Mesendoderm (in vitro differentiated cells): ENCODE results near the gene ST8SIA2.
"Not testable (repeated sequence)": the region's sequence is repeated elsewhere in the genome, so short reads cannot be mapped to it uniquely, and the experiment has no call there.

ENCODE experiments used
- DNase-seq: peaks from one replicate; pipeline ENCODE4 v3.0.0; 2013
- H2AK5ac ChIP-seq: 2 replicates; pipeline ENCODE4 v1.6.1; 2013; ENCODE audit warnings: low read length, inconsistent platforms
- H2BK120ac ChIP-seq: 2 replicates; pipeline ENCODE4 v1.6.1; 2013; ENCODE audit warnings: low read depth, mild to moderate bottlenecking, low read length, moderate library complexity, mixed read lengths
- H2BK15ac ChIP-seq: replicated peaks from 2 replicates; pipeline ENCODE4 v1.6.1; 2013; ENCODE audit warnings: low read depth, mild to moderate bottlenecking, moderate library complexity
- H2BK5ac ChIP-seq: 2 replicates; pipeline ENCODE4 v1.6.1; 2013; ENCODE audit warnings: low read length, inconsistent platforms
- H3K18ac ChIP-seq: 2 replicates; pipeline ENCODE4 v1.6.1; 2013; ENCODE audit warnings: mild to moderate bottlenecking, low read length, mixed read lengths
- H3K23ac ChIP-seq: one replicate; pipeline ENCODE4 v1.6.1; 2013; ENCODE audit warnings: low read length
- H3K27ac ChIP-seq: 2 replicates; pipeline ENCODE4 v1.5.1; 2013; ENCODE audit warnings: low read depth, mild to moderate bottlenecking, inconsistent platforms, low read length, moderate library complexity
- H3K27me3 ChIP-seq: 2 replicates; pipeline ENCODE4 v1.6.1; 2013; ENCODE audit warnings: low read length, control low read depth, mild to moderate bottlenecking, inconsistent platforms; ENCODE audit not compliant: insufficient read depth, poor library complexity
- H3K36me3 ChIP-seq: 2 replicates; pipeline ENCODE4 v1.6.1; 2013; ENCODE audit warnings: low read length, inconsistent platforms; ENCODE audit not compliant: control insufficient read depth, insufficient read depth
- H3K4ac ChIP-seq: one replicate; pipeline ENCODE4 v1.6.1; 2013; ENCODE audit warnings: low read depth, mild to moderate bottlenecking, low read length, moderate library complexity
- H3K4me1 ChIP-seq: 2 replicates; pipeline ENCODE4 v1.6.1; 2013; ENCODE audit warnings: low read depth, low read length, inconsistent platforms; ENCODE audit not compliant: control insufficient read depth
- H3K4me2 ChIP-seq: 2 replicates; pipeline ENCODE4 v1.6.1; 2013; ENCODE audit warnings: low read length
- H3K4me3 ChIP-seq: 2 replicates; pipeline ENCODE4 v1.5.1; 2013; ENCODE audit warnings: mild to moderate bottlenecking, low read length
- H3K56ac ChIP-seq: one replicate; pipeline ENCODE4 v1.6.1; 2013; ENCODE audit warnings: low read length
- H3K79me1 ChIP-seq: 2 replicates; pipeline ENCODE4 v1.6.1; 2013; ENCODE audit warnings: low read length, inconsistent platforms
- H3K79me2 ChIP-seq: 2 replicates; pipeline ENCODE4 v1.6.1; 2013; ENCODE audit warnings: mild to moderate bottlenecking, low read length; ENCODE audit not compliant: control insufficient read depth, insufficient read depth
- H3K9ac ChIP-seq: 2 replicates; pipeline ENCODE4 v1.6.1; 2013; ENCODE audit warnings: low read length, inconsistent platforms
- H4K5ac ChIP-seq: one replicate; pipeline ENCODE4 v1.6.1; 2013; ENCODE audit warnings: low read length
- H4K8ac ChIP-seq: one replicate; pipeline ENCODE4 v1.6.1; 2013; ENCODE audit warnings: low read depth, mild to moderate bottlenecking, control low read depth, low read length, moderate library complexity
- WGBS: extraction: QIAGEN DNeasy Blood & Tissue Kit; methylation state at CpG from one replicate; pipeline ENCODE4 v1.1.7; 2013; ENCODE audit warnings: low lambda C conversion rate, missing lambda C conversion rate; ENCODE audit not compliant: insufficient coverage; ENCODE audit errors: extremely low coverage; 5-methylcytosine and 5-hydroxymethylcytosine counted together

Gene ST8SIA2

GRCh38 chr15:92466834-92467233 lies 73.2 kb downstream of the ST8SIA2 start:
- Histone ChIP-seq H3K36me3 (no peaks in the 10 kb centered on the region), H2BK15ac (no peak overlapping the region)

GRCh38 chr15:92467245-92467644 lies 73.6 kb downstream of the ST8SIA2 start:
- H3K4me1 ChIP-seq = no peaks in the 10 kb centered on the region
- no peak overlapping the region for H3K23ac ChIP-seq
- no peak overlapping the region for H2BK15ac ChIP-seq
- no peak overlapping the region for H3K4ac ChIP-seq
- no peak overlapping the region for H3K4me3 ChIP-seq
- H3K79me2 ChIP-seq = no peaks in the 10 kb centered on the region
- H3K27me3 ChIP-seq = no peaks in the 10 kb centered on the region
- H2AK5ac ChIP-seq = no peak overlapping the region
- no peak overlapping the region for H3K18ac ChIP-seq
- DNase-seq = no peak
- H4K5ac ChIP-seq = no peak overlapping the region
- no peak overlapping the region for H2BK5ac ChIP-seq
- H3K9ac ChIP-seq = no peak overlapping the region
- H3K56ac ChIP-seq = no peak overlapping the region
- no peak overlapping the region for H4K8ac ChIP-seq
- no peak overlapping the region for H2BK120ac ChIP-seq
- no peak overlapping the region for H3K27ac ChIP-seq
- no peaks in the 10 kb centered on the region for H3K79me1 ChIP-seq
- no peak overlapping the region for H3K4me2 ChIP-seq
- no CpG with 5 or more reads among the region's 11 CpGs for WGBS
- no peaks in the 10 kb centered on the region for H3K36me3 ChIP-seq

More at GRCh38 chr15:92466834-92467233, 73.2 kb downstream of the ST8SIA2 start:
- H3K23ac ChIP-seq = no peak overlapping the region
- H3K79me2 ChIP-seq = no peaks in the 10 kb centered on the region
- H3K4ac ChIP-seq = no peak overlapping the region
- no peaks in the 10 kb centered on the region for H3K4me1 ChIP-seq
- H3K79me1 ChIP-seq = no peaks in the 10 kb centered on the region
- H3K4me3 ChIP-seq = no peak overlapping the region
- H3K27ac ChIP-seq = no peak overlapping the region
- H2AK5ac ChIP-seq = no peak overlapping the region
- H3K56ac ChIP-seq = no peak overlapping the region
- H3K18ac ChIP-seq = no peak overlapping the region
- no peak overlapping the region for H2BK5ac ChIP-seq
- no peak overlapping the region for H3K4me2 ChIP-seq
- WGBS = no CpG with 5 or more reads among the region's 8 CpGs
- DNase-seq = no peak
- H4K5ac ChIP-seq = no peak overlapping the region
- H3K9ac ChIP-seq = no peak overlapping the region
- H2BK120ac ChIP-seq = no peak overlapping the region
- H3K27me3 ChIP-seq = no peaks in the 10 kb centered on the region
- H4K8ac ChIP-seq = no peak overlapping the region

GRCh38 chr15:92468991-92469390 lies 75.3 kb downstream of the ST8SIA2 start:
- no peak overlapping the region for H3K4ac ChIP-seq
- no peaks in the 10 kb centered on the region for H3K27me3 ChIP-seq
- no peak overlapping the region for H3K18ac ChIP-seq
- no peak overlapping the region for H3K4me3 ChIP-seq
- no peak overlapping the region for H4K8ac ChIP-seq
- H3K79me1 ChIP-seq = no peaks in the 10 kb centered on the region
- H3K36me3 ChIP-seq = no peaks in the 10 kb centered on the region
- H3K9ac ChIP-seq = no peak overlapping the region
- no peak overlapping the region for H2BK5ac ChIP-seq
- no peak overlapping the region for H3K4me2 ChIP-seq
- H3K27ac ChIP-seq = no peak overlapping the region
- H2BK120ac ChIP-seq = no peak overlapping the region
- no peak overlapping the region for H3K23ac ChIP-seq
- no peaks in the 10 kb centered on the region for H3K79me2 ChIP-seq
- WGBS = no CpG with 5 or more reads among the region's 3 CpGs
- no peaks in the 10 kb centered on the region for H3K4me1 ChIP-seq
- H4K5ac ChIP-seq = no peak overlapping the region
- DNase-seq = no peak
- no peak overlapping the region for H3K56ac ChIP-seq
- no peak overlapping the region for H2BK15ac ChIP-seq
- H2AK5ac ChIP-seq = no peak overlapping the region

GRCh38 chr15:92471288-92471687 lies 77.6 kb downstream of the ST8SIA2 start:
- no peak overlapping the region for H3K18ac ChIP-seq
- no peak overlapping the region for H3K4me3 ChIP-seq
- H3K23ac ChIP-seq = no peak overlapping the region
- H3K79me1 ChIP-seq = no peaks in the 10 kb centered on the region
- no peak overlapping the region for H3K56ac ChIP-seq
- no peak overlapping the region for H3K4ac ChIP-seq
- no peaks in the 10 kb centered on the region for H3K4me1 ChIP-seq
- no peak overlapping the region for H2BK15ac ChIP-seq
- H4K8ac ChIP-seq = no peak overlapping the region
- no peak overlapping the region for H2AK5ac ChIP-seq
- H3K79me2 ChIP-seq = no peaks in the 10 kb centered on the region
- H4K5ac ChIP-seq = no peak overlapping the region
- H2BK5ac ChIP-seq = no peak overlapping the region
- H3K27me3 ChIP-seq = no peaks in the 10 kb centered on the region
- H2BK120ac ChIP-seq = no peak overlapping the region
- no peak overlapping the region for H3K9ac ChIP-seq
- H3K4me2 ChIP-seq = no peak overlapping the region
- no peak for DNase-seq
- H3K36me3 ChIP-seq = no peaks in the 10 kb centered on the region
- no peak overlapping the region for H3K27ac ChIP-seq

- no peak overlapping the region for H3K27ac ChIP-seq
- H3K4me1 ChIP-seq = no peaks in the 10 kb centered on the region
- H3K4me2 ChIP-seq = no peak overlapping the region
These were observed 80.1 kb downstream of the ST8SIA2 start for GRCh38 chr15:92473756-92474155.

GRCh38 chr15:92479730-92480129 lies 86.0 kb downstream of the ST8SIA2 start:
- H2AK5ac ChIP-seq, H3K4me2 ChIP-seq, H3K4ac ChIP-seq, H3K79me1 ChIP-seq, H3K23ac ChIP-seq, H3K27ac ChIP-seq, H3K18ac ChIP-seq, H3K9ac ChIP-seq, H3K79me2 ChIP-seq, H3K4me3 ChIP-seq, H2BK15ac ChIP-seq, H4K8ac ChIP-seq, H4K5ac ChIP-seq, H2BK5ac ChIP-seq, H3K4me1 ChIP-seq, DNase-seq, H2BK120ac ChIP-seq, H3K56ac ChIP-seq, H3K36me3 ChIP-seq, H3K27me3 ChIP-seq: not testable (repeated sequence)
- WGBS = no CpG with 5 or more reads among the region's 2 CpGs

More at GRCh38 chr15:92473756-92474155, 80.1 kb downstream of the ST8SIA2 start:
- Histone ChIP-seq H3K36me3 (no peaks in the 10 kb centered on the region), H4K8ac (no peak overlapping the region), H3K79me2 (no peaks in the 10 kb centered on the region), H2BK15ac (no peak overlapping the region), H3K18ac (no peak overlapping the region), H4K5ac (no peak overlapping the region), H3K56ac (no peak overlapping the region), H3K27me3 (no peaks in the 10 kb centered on the region), H2BK120ac (no peak overlapping the region), H3K79me1 (no peaks in the 10 kb centered on the region), H2BK5ac (no peak overlapping the region), H3K9ac (no peak overlapping the region), H3K23ac (no peak overlapping the region), H2AK5ac (no peak overlapping the region), H3K4me3 (no peak overlapping the region), H3K4ac (no peak overlapping the region)
- whole genome bisulfite sequencing = no CpG with 5 or more reads among the region's 12 CpGs
- DNase-seq = no peak
